AML-193 (cell line): Measurements from ENCODE around the gene KCTD8.

Experiments
- DNase-seq, 2 experiments: peaks; one replicate each; lab custom pipeline; 2025; lab: John Stamatoyannopoulos, UW

KCTD8 gene

GRCh38 chr4:44448521-44449461 lies at the start of gene KCTD8:
KCTD8 (minus strand) TSS chr4:44448809.
- DNase-seq: no peak

GRCh38 chr4:44494810-44495701 lies 46.4 kb upstream of the KCTD8 start:
- no peak for DNase-seq

DNA sequence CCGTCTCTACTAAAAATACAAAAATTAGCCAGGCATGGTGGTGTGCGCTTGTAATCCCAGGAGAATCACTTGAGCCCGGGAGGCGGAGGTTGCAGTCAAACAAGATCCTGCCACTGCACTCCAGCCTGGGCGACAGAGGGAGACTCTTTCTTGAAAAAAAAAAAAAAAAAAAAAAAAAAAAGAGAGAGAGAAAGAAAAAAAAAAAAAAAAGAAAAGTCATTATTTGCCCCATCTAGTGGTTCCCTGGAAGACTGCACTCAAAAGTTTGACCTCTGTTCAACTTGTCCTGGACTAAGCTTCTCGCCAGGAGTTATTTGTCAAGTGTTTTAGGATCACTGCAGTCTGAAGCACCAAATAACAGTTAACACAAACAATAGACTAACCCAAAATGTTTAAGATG lies 45.3 kb upstream of the KCTD8 start:
- DNase-seq: peak; percentile 2 to 20

DNA sequence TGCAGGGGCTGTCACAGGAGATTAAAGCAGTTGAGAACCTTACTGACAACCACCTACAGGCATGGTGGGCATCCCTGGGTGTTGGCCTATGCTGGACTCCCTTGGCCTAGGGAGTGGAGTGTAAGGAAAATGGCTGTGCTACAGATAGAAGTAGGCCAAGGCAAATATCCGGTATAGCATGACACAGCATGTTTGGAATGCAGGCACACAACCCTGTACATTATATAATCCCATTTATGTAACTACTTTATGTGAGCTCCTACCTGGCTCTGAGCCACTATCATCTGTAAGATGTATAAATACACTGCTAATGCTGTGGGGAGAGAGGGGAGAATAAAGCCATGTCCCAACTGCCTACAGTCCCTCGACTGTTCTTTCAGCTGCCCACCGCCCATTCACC lies 38.7 kb upstream of the KCTD8 start:
- DNase-seq: no peak

DNA sequence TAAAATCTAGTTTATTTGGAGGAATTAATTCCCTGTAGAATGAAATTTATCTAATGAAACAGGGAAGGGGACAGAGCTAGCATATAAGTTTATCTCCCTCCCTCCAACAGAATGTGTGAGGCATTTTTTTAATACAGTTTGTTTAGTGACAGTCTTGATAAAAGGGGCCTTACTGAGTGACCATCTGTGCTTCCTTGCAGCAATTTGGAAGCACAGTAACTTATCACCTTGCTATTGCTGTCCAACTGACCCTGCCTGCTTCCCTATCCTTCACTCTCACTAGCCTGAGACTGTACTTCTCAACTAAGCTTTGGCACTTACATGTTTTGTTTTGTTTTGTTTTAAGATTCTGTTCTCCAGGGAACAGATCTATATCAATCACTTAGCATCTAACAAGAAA lies 31.1 kb upstream of the KCTD8 start:
- no peak for DNase-seq

GRCh38 chr4:44462259-44462658 lies 13.7 kb upstream of the KCTD8 start:
- DNase-seq: no peak

DNA sequence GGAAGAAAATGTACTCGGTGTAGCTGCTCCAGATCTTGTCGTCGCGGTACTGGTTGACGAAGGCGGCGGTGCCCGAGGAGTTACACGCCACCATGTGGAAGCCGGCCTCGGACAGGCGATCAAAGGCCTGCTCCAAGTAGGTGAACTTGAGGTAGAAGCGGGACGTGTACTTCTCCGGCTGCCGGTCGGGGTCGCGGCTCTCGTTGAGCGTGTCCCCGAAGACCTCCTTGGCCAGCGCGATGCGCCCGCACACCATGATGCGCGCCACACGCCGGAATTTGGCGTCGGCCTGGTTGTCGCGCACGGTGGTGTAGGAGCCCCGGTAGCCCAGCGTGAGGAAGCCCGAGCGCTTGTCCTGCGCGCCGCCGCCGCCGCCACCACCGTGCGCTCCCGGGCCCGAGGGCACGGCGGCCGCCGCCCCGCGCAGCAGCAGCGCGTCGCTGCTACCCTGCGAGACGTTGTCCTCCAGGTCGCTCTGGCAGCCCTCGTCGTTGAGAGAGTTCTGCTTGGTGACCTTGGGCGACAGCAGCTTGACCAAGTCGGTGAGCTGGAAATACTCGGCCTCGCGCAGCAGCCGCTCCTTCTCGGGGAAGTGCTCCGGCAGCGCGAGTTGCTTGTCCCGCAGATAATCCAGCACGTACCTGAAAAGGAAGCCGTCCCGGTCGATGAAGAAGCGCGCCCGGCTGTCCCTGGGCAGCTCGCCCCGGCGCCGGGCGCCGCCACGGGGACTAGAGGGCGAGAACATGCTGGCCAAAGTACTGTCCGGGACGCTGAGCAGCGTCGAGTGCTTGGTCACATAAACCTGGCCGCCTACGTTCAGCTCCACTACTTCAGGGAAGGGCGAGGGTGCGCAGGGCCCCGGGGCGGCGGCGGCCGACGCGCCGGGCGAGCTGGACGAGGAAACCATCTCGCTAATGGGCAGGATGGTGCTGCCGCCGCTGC lies 775 bp downstream of the KCTD8 start:
- DNase-seq: no peak

DNA sequence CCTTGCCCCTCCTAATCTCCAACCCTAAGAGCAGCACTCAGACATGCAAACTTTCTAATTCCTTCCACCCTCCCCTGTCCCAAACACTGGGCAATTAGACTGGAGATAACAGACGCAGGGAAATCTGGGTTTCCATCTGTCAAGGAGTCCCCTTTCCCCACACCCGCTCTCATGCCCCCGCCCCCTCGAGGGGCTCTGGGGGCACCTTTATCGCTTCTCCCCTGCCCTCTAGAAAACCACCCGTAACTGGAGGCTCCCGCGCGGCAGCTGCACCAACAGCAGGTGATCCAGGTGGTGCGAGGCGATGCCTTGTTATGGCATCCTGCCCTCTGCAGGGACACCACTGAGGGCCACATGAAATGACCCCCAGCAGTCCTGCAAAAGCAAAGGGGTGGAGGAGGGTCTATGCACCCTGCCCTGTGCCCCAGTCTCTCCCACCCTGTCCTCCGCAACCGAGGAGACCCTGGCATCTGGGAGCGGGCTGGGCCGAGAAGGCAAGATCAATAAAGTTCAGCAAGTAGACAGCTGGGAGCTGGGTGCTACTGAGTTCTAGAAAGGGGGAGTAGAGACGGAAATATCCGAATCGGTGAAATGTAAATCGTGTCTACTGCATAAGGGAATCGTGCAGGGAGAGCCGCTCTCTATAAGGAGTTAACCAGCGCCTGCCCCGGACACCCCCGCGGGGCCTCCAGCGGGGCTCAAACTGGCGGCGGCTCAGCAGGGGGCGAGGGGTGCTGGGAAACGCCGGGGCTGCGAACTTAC lies 1.6 kb downstream of the KCTD8 start:
- DNase-seq: no peak

DNA sequence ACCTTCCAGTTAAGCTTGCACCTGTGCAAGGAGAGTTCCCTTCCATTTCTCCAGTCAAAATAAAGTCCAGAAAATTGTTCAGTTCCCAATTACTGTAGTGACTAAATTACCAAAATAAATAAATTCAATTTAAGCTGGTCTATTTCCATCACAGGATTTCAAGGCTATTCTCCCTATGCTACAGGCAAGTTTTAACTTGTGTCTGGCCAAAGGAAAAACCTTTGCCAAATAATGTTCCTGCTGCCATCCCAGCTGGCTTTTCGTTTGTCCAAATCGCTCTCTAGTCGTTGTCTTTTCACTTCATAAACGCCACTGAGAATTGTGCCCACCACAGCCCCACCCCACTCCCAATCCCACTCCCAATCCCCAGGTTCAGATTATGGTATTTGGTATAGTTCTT lies 2.4 kb downstream of the KCTD8 start:
- no peak for DNase-seq

DNA sequence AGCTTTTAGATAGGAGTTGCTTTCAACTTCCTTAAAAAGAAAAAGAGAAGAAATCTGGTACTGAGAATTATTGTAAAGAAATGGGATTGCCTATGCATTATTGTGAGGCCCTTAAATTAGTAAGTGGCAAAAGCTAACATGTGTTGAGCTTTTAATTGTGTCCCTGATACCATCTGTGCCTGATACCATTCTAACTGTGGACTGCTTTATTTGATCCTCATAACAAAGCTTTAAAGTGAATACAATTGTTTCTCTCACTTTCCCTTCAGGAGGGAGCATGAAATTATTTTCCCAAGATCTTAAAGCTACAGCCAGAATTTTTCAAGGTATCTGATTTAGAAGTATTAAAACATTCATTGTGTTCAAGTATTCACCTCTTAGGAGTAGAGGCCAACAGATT lies 9.9 kb downstream of the KCTD8 start:
- DNase-seq: no peak

DNA sequence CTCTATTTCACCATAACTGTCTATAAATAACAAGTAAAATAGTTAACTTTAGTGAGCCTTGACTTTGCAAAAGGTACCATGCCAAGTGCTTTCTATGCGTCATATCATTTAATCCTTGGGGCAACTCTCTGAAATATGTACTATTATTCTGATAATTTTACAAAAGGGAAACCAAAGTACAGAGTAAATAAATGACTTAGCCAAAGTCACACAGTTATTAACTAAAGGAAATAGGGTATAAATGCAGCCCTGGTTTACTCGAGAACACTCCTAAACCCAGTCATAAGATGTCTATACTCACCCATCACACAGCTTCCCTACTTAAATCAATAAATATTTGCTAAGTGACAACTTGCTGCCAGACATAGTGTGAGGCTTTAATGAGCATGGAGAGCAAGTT lies 14.4 kb downstream of the KCTD8 start:
- DNase-seq: no peak

- peak in 1 of 2 experiments; percentile 0 for DNase-seq
Observed at GRCh38 chr4:44425614-44426208, 22.9 kb downstream of the KCTD8 start.

DNA sequence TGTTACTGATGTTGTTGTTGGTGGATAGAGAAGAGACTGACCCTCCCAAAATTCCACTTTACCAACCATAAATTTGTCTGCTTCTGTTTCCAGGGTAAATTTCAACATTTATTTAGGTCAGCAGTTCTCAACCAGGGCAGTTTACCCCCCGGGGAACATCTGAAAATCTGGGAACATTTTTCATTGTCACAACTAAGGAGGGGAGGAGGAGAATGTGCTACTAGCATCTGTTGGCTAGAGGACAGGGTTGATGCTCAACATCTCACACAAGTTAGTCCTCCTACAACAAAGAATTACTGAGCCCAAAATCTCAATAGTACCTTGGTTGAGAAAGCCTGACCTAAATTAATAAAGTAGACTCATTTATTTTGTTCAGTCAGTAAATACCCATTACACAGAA lies 25.7 kb downstream of the KCTD8 start:
- no peak for DNase-seq

- no peak for DNase-seq
Observed at GRCh38 chr4:44421330-44422065, 27.1 kb downstream of the KCTD8 start.

- DNase-seq: no peak
Observed at GRCh38 chr4:44415251-44415650, 33.4 kb downstream of the KCTD8 start.

GRCh38 chr4:44368413-44369167 lies 80.0 kb downstream of the KCTD8 start:
- DNase-seq: no peak

DNA sequence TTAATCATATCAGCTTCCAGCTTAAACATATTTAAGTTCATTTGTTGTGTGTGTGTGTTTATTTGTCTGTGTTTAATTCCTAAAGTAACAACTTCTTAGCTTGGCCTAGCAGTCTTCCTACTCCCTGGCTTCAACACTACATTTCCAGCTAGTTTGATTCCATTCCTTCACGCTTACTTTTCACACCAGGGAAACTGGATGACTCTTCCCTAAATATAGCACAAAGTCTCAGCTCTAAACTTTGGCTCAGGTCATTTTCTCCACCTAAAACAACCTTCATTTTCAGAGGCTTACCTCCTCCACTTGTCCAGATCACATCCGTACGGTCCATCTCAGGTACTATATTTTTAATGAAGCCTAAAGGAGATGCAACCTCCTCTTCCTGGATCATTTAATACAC lies 94.4 kb downstream of the KCTD8 start:
- no peak for DNase-seq

DNA sequence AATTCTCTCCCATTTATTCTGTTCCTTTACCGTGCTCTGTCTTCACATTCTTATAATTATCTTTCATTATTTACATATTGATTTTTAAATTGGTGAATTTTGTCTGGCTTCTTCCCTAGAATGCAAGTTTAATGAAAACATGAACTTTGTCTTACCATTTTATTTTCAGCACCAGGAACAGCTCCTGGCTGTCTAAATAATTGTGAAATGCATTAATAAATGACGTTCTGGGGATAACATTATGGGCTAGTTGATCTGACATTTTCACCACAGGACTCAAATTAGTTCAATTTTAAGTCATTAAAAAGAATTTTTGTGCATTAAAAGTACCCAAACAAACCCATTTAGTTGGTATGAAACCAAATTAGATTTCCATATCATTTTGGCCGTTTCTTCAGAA lies 97.5 kb downstream of the KCTD8 start:
- peak in 1 of 2 experiments; percentile 9 for DNase-seq

- DNase-seq: no peak
Observed at GRCh38 chr4:44342800-44343199, 105.8 kb downstream of the KCTD8 start.
